ENCODE data around the gene PCYT2.

Gene PCYT2

GRCh38 chr17:81898029-81898866 is 13.0 kb downstream of the PCYT2 start:
- no peak for DNase-seq

- no peak for DNase-seq
Observed at GRCh38 chr17:81895400-81895799, 15.8 kb downstream of the PCYT2 start.

GRCh38 chr17:81891303-81891552 is 20.0 kb downstream of the PCYT2 start:
- no peak for DNase-seq

GRCh38 chr17:81890447-81891302 is 20.5 kb downstream of the PCYT2 start:
- DNase-seq, result no peak

GRCh38 chr17:81889602-81890001 is 21.6 kb downstream of the PCYT2 start:
- no peak for DNase-seq

GRCh38 chr17:81888988-81889595 is 22.1 kb downstream of the PCYT2 start:
- DNase-seq, result no peak

GRCh38 chr17:81888105-81888987 is 22.9 kb downstream of the PCYT2 start:
- DNase-seq, result no peak

GRCh38 chr17:81885869-81886548 is 25.2 kb downstream of the PCYT2 start:
- DNase-seq, result no peak

- DNase-seq, result no peak
Observed at GRCh38 chr17:81885454-81885853, 25.7 kb downstream of the PCYT2 start.

GRCh38 chr17:81884968-81885367 is 26.2 kb downstream of the PCYT2 start:
- no peak for DNase-seq

GRCh38 chr17:81884520-81884919 is 26.7 kb downstream of the PCYT2 start:
- DNase-seq, result no peak

- DNase-seq, result no peak
Observed at GRCh38 chr17:81879121-81879520, 32.1 kb downstream of the PCYT2 start.

GRCh38 chr17:81878294-81878693 is 32.9 kb downstream of the PCYT2 start:
- DNase-seq, result no peak

GRCh38 chr17:81877569-81877968 is 33.6 kb downstream of the PCYT2 start:
- no peak for DNase-seq

GRCh38 chr17:81871387-81872230 is 39.6 kb downstream of the PCYT2 start:
- DNase-seq, result no peak

GRCh38 chr17:81870981-81871386 is 40.2 kb downstream of the PCYT2 start, which contains the start of gene ARHGDIA:
Gene ARHGDIA, minus strand, starts transcription at chr17:81871337. Its CDS starts 1,407 bp downstream, at chr17:81869930.
- DNase-seq, result peak; percentile 25

- no peak for DNase-seq
Observed at GRCh38 chr17:81870131-81870980, 40.8 kb downstream of the PCYT2 start.

- no peak for DNase-seq
Observed at GRCh38 chr17:81869221-81870130, 41.7 kb downstream of the PCYT2 start.

- DNase-seq, result no peak
Observed at GRCh38 chr17:81868674-81869220, 42.5 kb downstream of the PCYT2 start.
